Ecto neural progenitor cell (in vitro differentiated cells): ENCODE results near the gene KMT5C.
A peak's percentile ranks its signal among the peaks of the same experiment; 100 is the strongest.
"Not testable (repeated sequence)": the region's sequence is repeated elsewhere in the genome, so short reads cannot be mapped to it uniquely, and the experiment has no call there.

ENCODE experiments used
- DNase-seq: peaks from one replicate; pipeline ENCODE4 v3.0.0-alpha.2; 2018; ENCODE audit warnings: low spot score

KMT5C gene

DNA sequence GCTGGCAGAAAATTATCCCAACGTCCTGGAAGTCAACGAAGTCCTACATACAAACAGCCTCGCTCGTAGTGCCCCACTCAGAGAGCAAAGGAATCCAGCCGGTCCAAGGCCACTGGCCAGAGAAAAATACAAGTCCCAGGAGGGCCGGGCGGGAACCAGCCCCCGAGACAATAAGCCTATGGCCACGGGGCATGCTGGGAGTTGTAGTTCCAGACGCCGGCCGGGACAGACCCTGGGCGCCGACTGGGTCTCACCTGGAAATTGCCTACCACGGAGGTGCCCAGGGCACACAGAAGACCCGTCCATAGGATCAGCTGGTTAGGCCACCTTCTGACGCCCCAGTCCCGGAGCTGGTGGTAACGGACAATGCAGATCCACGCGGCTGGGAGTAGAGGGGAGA is 19.9 kb upstream of the KMT5C start:
- peak; percentile 88 for DNase-seq

GRCh38 chr19:55320844-55321419 is 18.7 kb upstream of the KMT5C start:
- DNase-seq, result no peak

- no peak for DNase-seq
These were observed 18.1 kb upstream of the KMT5C start for GRCh38 chr19:55321466-55322137.

GRCh38 chr19:55322204-55322885 is 17.3 kb upstream of the KMT5C start:
- DNase-seq, result no peak

DNA sequence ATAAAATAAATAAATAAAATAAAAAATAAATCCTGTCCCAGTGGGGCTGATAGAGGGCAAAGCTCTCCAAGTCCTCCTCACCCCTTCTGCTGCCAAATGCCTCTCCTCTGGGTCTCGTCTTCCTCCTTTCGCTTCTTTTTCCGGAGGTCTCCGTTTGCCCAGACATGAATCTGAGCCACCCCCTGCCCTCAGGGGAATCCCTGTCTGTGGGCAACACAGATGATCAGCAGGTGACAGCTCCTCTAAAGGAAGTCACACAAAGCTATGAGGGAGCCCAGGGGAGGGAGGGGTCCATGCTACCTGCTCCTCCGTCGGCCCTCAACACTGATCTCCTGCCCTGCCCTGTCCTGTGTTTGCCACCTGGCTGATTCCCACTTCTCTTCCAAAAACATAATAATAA is 15.0 kb upstream of the KMT5C start:
- no peak for DNase-seq

DNA sequence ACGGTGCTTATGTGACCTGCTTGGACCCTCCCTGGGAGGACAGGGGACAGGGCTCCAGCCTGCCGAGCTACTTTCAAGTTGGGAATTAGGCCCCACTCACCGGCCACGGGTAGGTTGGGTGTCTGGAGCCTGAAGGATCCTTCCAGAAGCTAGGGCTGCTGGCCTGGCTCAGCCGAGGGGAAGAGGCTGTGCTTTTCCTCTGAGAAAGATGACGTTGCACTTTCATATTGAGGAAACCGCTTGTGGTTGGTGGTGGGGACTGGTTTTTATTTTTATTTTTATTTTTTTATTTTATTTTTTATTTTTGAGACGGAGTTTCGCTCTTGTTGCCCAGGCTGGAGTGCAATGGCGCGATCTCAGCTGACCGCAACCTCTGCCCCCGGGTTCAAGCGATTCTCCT is 14.5 kb upstream of the KMT5C start, which contains the start of gene TMEM150B:
Gene TMEM150B (minus strand): TSS at position 170 of the 400 bp plus-strand sequence. CDS start 4,305 bp downstream, outside the sequence.
- no peak for DNase-seq

DNA sequence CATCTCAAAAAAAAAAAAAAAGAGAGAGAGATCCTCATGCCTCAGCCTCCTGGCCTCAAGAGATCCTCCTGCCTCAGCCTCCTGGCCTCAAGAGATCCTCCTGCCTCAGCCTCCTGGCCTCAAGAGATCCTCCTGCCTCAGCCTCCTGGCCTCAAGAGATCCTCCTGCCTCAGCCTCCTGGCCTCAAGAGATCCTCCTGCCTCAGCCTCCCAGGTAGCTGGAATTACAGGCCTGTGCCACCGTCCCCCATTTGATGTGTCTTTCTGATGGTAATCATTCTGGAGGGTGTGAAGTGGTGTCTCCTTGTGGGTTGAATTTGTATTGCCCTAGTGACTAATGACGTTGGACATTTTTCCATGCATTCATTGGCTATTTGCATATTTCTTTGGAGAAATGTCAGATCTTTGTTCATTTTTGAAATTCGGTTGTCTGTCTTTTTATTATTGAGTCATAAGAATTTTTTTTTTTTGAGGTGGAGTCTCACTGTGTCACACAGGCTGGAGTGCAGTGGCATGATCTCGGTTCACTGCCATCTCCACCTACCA is 10.8 kb upstream of the KMT5C start:
- not testable (repeated sequence) for DNase-seq

GRCh38 chr19:55329791-55330190 is 9.9 kb upstream of the KMT5C start:
- DNase-seq, result not testable (repeated sequence)

GRCh38 chr19:55333870-55334269 is 5.8 kb upstream of the KMT5C start:
- no peak for DNase-seq

- no peak for DNase-seq
These were observed 3.6 kb upstream of the KMT5C start for GRCh38 chr19:55336101-55336500.

DNA sequence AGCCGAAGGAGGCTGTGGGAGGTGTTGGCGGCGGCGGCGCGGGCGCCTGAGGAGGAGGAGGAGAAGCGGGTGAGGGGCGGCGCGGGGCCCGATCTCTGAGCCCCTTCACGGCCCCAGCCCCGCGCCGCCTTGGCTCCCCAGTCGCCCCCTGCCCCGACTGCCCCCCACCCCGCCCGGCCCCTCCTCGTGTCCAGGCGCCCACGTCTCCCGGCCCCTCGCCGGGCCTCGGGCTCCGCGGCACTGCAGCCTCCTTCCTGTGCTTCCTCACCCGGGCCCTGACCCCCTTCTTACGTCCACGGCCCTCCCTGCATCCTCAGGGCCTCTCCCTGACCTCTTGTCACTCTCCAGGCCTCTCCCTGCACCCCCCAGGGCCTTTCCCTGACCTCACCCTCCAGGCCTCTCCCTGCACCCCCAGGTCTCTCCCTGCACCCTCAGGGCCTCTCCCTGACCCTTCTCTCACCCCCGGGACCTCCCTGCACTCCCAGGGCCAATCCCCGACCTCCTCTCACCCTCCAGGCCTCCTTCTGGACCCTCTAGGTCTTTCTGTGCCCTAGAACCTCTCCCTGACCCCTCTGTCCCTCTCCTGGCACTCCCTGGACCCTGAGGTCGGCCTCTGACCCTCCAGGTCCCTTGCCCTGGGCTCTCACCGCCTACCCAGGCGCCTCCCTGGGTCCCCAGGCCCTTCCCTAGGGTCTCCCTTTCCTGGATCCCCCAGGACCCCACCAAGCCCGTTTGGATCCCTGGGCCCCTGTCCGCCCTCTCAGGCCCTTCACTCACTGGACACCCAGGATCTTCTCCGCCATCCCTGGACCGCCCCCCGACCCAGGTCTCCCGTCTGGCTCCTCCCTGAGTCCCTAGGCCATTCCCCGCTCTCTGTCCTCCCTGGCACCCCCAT is 460 bp downstream of the KMT5C start:
- DNase-seq, result no peak

- DNase-seq, result peak; percentile 68
These were observed 1.1 kb downstream of the KMT5C start for GRCh38 chr19:55340784-55341147.

- peak; percentile 90 for DNase-seq
These were observed 1.5 kb downstream of the KMT5C start for GRCh38 chr19:55341171-55341588.

DNA sequence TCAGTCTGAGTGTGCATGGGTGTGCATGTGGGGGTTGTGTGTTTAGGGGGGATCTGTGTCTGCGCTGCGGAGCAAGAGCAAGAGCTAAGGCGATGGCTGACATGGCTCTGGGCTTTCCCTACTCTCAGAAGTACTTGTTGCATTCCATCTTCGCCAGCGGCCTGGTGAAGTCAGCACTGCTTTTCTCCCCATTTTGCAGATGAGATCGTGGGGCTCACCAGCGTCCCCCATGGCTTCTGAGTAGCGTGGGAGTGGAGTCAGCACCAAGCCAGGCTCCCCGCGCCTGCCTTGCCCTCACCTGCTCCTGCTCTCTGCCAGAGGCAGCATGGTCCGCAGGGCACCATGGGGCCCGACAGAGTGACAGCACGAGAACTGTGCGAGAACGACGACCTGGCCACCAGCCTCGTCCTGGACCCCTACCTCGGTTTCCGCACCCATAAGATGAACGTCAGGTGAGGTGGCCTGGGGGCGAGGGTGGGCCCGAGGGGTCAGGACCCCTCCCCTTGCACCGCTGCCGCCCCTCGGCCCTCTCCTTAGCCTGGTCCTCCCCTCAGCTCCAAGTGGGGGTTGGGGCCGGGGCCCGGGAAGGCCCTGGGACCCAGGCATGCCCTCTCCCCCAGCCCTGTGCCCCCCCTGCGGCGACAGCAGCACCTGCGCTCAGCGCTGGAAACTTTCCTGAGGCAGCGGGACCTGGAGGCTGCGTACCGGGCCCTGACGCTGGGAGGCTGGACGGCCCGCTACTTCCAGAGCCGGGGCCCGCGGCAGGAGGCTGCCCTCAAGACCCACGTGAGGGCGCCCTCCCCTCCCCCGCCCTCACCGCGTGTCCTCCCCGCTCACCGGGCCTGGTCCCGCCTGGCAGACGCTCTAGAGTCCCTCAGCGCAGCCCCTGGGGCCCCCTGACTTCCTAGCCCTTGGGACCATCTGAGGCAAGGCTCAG is 2.2 kb downstream of the KMT5C start:
- no peak for DNase-seq

DNA sequence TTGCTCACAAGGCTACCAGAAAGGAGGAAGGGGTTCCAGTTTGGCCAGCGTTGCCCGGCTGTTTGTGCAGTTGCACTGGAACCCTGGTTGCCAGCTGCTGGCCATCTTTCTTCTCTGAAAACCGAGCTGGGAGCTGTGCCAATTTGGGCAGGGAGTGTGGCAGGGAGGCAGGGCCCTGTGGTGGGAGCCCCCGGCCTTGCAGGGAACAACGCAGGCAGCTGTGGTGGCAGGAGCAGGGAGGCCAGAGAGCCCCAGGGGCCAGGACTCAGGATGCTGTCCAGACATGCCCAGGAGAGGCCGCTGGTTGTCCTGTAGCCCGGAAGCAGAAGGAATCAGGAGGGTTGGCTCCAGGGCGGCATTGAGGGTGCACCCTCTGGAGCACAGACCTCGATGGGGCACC is 4.8 kb downstream of the KMT5C start:
- DNase-seq, result no peak

DNA sequence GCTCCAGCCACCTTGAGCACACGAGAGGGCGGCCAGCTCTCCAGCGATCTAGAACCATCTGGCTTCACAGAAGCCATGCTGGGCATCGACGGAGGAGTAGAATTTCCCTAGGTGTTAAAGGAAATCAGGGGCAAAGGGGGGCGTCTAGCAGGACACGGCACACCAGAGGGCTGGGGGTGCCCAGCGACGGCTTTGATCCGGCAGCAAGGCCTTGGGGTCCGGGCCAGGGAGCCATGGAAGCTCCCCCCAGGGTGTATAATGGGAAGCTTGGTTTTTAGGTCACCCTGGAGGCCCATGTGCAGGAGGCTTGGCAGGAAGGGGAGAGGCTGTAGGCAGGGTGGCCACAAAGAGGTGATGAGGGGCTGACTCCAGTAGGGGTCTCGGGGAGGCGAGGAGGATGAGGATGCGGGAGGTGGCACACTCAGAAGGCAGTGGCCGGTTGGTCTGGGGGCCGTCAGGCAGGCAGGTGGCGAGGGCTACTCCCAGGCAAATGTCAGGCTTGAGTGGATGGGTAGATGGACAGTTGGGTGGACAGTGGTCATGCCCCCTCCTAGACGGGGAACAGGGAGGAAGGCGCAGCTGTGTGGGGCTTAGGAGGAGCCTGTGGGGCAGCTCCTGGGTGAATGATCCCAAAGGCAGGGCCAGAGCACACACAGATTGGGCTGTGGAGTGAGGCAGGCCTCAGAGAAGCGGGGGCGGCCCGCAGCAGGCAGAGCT is 5.6 kb downstream of the KMT5C start:
- DNase-seq, result no peak

GRCh38 chr19:55345818-55346724 is 6.4 kb downstream of the KMT5C start:
- DNase-seq, result no peak

GRCh38 chr19:55346725-55347441 is 7.2 kb downstream of the KMT5C start:
- DNase-seq, result no peak
